HUES64 (cell line): ENCODE data around the gene RUFY3.

Experiments used
- H3K27ac ChIP-seq: 2 replicates; pipeline ENCODE4 v1.7.0; 2013; ENCODE audit warnings: low read depth, low read length, inconsistent platforms
- H3K27me3 ChIP-seq: 2 replicates; pipeline ENCODE4 v1.6.1; 2013; ENCODE audit warnings: mild to moderate bottlenecking, low read length; ENCODE audit not compliant: insufficient read depth
- H3K36me3 ChIP-seq: 2 replicates; pipeline ENCODE4 v1.6.1; 2013; ENCODE audit warnings: mild to moderate bottlenecking, low read length; ENCODE audit not compliant: insufficient read depth
- H3K4me1 ChIP-seq: 2 replicates; pipeline ENCODE4 v1.6.1; 2013; ENCODE audit warnings: mild to moderate bottlenecking, low read length, moderate library complexity; ENCODE audit not compliant: insufficient read depth
- H3K4me3 ChIP-seq: 2 replicates; pipeline ENCODE4 v1.5.1; 2013; ENCODE audit warnings: mild to moderate bottlenecking, low read length, moderate library complexity
- H3K9ac ChIP-seq: 2 replicates; pipeline ENCODE4 v1.6.1; 2013; ENCODE audit warnings: mild to moderate bottlenecking, low read depth, low read length
- H3K9me3 ChIP-seq: 2 replicates; pipeline ENCODE4 v1.6.1; 2013; ENCODE audit warnings: low read depth, low read length; ENCODE audit not compliant: insufficient read depth
- WGBS: fragments of 150-250, 120-280 bp; methylation state at CpG from one replicate; pipeline ENCODE4 v1.1.7; 2013; ENCODE audit warnings: missing lambda C conversion rate; 5-methylcytosine and 5-hydroxymethylcytosine counted together

RUFY3 gene

GRCh38 chr4:70849291-70849690 lies 127.5 kb downstream of the RUFY3 start:
- Histone ChIP-seq H3K4me1 (no peaks in the 10 kb centered on the region), H3K27ac (no peak overlapping the region), H3K9me3 (no peaks in the 10 kb centered on the region), H3K36me3 (no peaks in the 10 kb centered on the region), H3K4me3 (no peak overlapping the region), H3K27me3 (no peaks in the 10 kb centered on the region), H3K9ac (no peak overlapping the region)
- WGBS, result 96% methylated on average over 5 of the region's 5 CpGs

- H3K4me1 ChIP-seq, result peaks cover 8% of the 10 kb centered on the region
- WGBS, result 88% methylated on average over 2 of the region's 2 CpGs
- no peak overlapping the region for H3K9ac ChIP-seq
- no peak overlapping the region for H3K4me3 ChIP-seq
- no peaks in the 10 kb centered on the region for H3K36me3 ChIP-seq
- H3K27ac ChIP-seq, result no peak overlapping the region
- no peaks in the 10 kb centered on the region for H3K27me3 ChIP-seq
- H3K9me3 ChIP-seq, result no peaks in the 10 kb centered on the region
These were observed 133.7 kb downstream of the RUFY3 start for GRCh38 chr4:70855464-70855863.
